ENCODE measurements around the gene RAB11A. TPM values are rescaled to one million over a fixed set of nuclear protein-coding genes. Genes with fewer than 3 reads are reported as not detected.

Gene RAB11A
- total and polyA plus RNA-seq, 9 of the 15 experiments (the other 6 are each of a cell fraction or from before 2014, with no cell fraction given) = 129 to 369 (median 245) TPM

DNA sequence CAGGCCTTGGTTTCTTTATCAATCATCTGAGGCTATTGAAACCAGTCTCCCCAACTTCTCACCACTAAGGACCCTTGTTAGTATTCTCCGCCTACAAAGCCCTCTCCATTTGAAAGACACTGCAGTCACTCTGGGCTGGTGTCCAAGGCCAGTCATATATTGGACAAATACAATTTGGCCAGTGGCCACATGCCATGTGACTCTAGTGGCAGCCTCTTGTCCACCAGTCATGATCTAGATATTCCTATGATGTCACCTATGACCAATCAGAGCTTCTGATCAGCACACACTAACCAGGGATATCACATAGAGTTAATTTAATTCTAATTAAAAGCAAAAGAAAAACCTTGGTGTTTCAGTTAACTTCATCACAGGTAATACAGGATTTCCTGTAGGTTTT is 68.2 kb downstream of the RAB11A start:
- DNase-seq (ENCODE audit: extremely low read depth in 1 of 4, low spot score in 3 of 4) = peak in 3 of 4 experiments; percentile 13 to 48 (median 43)
- Histone ChIP-seq H3K9ac (ENCODE audit: insufficient read depth in 1 of 2, low read depth in 2 of 2, low read length in 2 of 2) (no peak overlapping the region), H3K9me1 (ENCODE audit: control insufficient read depth, insufficient read depth, low read length) (no peaks in the 10 kb centered on the region), H3K9me3 (replicated peaks; ENCODE audit: control insufficient read depth, insufficient read depth, low read depth, low read length) (no peaks in the 10 kb centered on the region), H3K27me3 (ENCODE audit: control insufficient read depth in 2 of 2, insufficient read depth in 2 of 2, low read length in 2 of 2) (peaks cover 11 to 25% of the 10 kb centered on the region in 2 experiments), H3K4me1 (replicated peaks in 1 of 2; ENCODE audit: control insufficient read depth in 2 of 2, insufficient read depth in 2 of 2, low read length in 2 of 2) (peaks cover 0 to 4% of the 10 kb centered on the region in 2 experiments; a peak in 3 of 5 replicates), H4K20me1 (replicated peaks; ENCODE audit: control insufficient read depth, insufficient read depth, low read length) (no peaks in the 10 kb centered on the region; the same call in 1 of the 2 replicates), H3K79me2 (ENCODE audit: control insufficient read depth, insufficient read depth, low read length) (no peaks in the 10 kb centered on the region), H2AFZ (ENCODE audit: low read depth, low read length) (no peak overlapping the region), H3K36me3 (ENCODE audit: control insufficient read depth, insufficient read depth, low read length) (no peaks in the 10 kb centered on the region), H3K4me2 (ENCODE audit: insufficient read depth, low read length) (no peak overlapping the region), H3K27ac (ENCODE audit: extremely low read depth, low read depth, low read length) (no peak overlapping the region), H3K4me3 (no peak overlapping the region)
- in situ Hi-C loops (cut with MboI) = no loop called here
- BruUV-seq (replicated peaks) = no TSS peak
- no peak for FAIRE-seq
- TF ChIP-seq, protein P1, sequence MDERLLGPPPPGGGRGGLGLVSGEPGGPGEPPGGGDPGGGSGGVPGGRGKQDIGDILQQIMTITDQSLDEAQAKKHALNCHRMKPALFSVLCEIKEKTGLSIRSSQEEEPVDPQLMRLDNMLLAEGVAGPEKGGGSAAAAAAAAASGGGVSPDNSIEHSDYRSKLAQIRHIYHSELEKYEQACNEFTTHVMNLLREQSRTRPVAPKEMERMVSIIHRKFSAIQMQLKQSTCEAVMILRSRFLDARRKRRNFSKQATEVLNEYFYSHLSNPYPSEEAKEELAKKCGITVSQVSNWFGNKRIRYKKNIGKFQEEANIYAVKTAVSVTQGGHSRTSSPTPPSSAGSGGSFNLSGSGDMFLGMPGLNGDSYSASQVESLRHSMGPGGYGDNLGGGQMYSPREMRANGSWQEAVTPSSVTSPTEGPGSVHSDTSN (CRISPR knock-in tag; IDR thresholded peaks at IDR 0.05; ENCODE audit: low read depth) = no peak
- TF ChIP-seq, protein P1 (tag; conservative IDR thresholded peaks at IDR 0.05; ENCODE audit: low read depth) = peak; percentile 71
- TF ChIP-seq ATF7 (IDR thresholded peaks at IDR 0.05) = peak; percentile 91
- peak; percentile 57 for TF ChIP-seq NFIC (IDR thresholded peaks at IDR 0.05)
- no peak for TF ChIP-seq HDGF (IDR thresholded peaks at IDR 0.05)
- no peak for TF ChIP-seq ATF1 (CRISPR knock-in tag; IDR thresholded peaks at IDR 0.05)
- TF ChIP-seq ATF1 (tag; IDR thresholded peaks at IDR 0.05) = peak; percentile 48; the same call in 1 of the 2 replicates
- TF ChIP-seq JUND (IDR thresholded peaks at IDR 0.05; ENCODE audit: borderline replicate concordance, low read depth, low read length) = peak; percentile 16; the same call in 1 of the 2 replicates
- no peak for TF ChIP-seq JUND (tag; IDR thresholded peaks at IDR 0.05; ENCODE audit: borderline replicate concordance, low read depth, low read length)
- 0 out of 2 replicates have a peak, but pooled peaks have one; percentile 29 for TF ChIP-seq L3MBTL2 (IDR thresholded peaks at IDR 0.05)
- TF ChIP-seq, protein P2, sequence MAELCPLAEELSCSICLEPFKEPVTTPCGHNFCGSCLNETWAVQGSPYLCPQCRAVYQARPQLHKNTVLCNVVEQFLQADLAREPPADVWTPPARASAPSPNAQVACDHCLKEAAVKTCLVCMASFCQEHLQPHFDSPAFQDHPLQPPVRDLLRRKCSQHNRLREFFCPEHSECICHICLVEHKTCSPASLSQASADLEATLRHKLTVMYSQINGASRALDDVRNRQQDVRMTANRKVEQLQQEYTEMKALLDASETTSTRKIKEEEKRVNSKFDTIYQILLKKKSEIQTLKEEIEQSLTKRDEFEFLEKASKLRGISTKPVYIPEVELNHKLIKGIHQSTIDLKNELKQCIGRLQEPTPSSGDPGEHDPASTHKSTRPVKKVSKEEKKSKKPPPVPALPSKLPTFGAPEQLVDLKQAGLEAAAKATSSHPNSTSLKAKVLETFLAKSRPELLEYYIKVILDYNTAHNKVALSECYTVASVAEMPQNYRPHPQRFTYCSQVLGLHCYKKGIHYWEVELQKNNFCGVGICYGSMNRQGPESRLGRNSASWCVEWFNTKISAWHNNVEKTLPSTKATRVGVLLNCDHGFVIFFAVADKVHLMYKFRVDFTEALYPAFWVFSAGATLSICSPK (IDR thresholded peaks at IDR 0.05; ENCODE audit: borderline replicate concordance) = no peak
- no peak for TF ChIP-seq ZNF668 (CRISPR knock-in tag; IDR thresholded peaks at IDR 0.05)
- no peak for TF ChIP-seq ELF2 (CRISPR knock-in tag; IDR thresholded peaks at IDR 0.05)
- TF ChIP-seq, protein P3, sequence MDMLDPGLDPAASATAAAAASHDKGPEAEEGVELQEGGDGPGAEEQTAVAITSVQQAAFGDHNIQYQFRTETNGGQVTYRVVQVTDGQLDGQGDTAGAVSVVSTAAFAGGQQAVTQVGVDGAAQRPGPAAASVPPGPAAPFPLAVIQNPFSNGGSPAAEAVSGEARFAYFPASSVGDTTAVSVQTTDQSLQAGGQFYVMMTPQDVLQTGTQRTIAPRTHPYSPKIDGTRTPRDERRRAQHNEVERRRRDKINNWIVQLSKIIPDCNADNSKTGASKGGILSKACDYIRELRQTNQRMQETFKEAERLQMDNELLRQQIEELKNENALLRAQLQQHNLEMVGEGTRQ (CRISPR knock-in tag; IDR thresholded peaks at IDR 0.05) = peak; percentile 38
- TF ChIP-seq FOXJ2 (tag; IDR thresholded peaks at IDR 0.05) = peak; percentile 60; the same call in 1 of the 2 replicates
- TF ChIP-seq, protein P4, sequence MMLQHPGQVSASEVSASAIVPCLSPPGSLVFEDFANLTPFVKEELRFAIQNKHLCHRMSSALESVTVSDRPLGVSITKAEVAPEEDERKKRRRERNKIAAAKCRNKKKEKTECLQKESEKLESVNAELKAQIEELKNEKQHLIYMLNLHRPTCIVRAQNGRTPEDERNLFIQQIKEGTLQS (IDR thresholded peaks at IDR 0.05) = peak; percentile 63
- TF ChIP-seq, protein P4 (CRISPR knock-in tag; conservative IDR thresholded peaks at IDR 0.05) = no peak
- TF ChIP-seq RAD51 (IDR thresholded peaks at IDR 0.05; ENCODE audit: borderline replicate concordance, low read depth) = peak; percentile 57
- intact Hi-C loops (cut with micrococcal nuclease) = no loop called here
- ChIA-PET CTCF (ENCODE audit: low intra/inter-chr PET ratio) (no interaction called here), POLR2A (interaction anchor here (0.6 kb wide), 1 partner anchor 16 kb away, joined by 4 read pairs; no protein-coding TSS in a partner anchor)
- peak; percentile 33; the same call in 1 of the 3 replicates for ATAC-seq
- WGBS (ENCODE audit: insufficient coverage, low coverage, missing lambda C conversion rate) = 22% methylated on average over 1 of the region's 1 CpG

Measured in K562 (cell line).